GM19372 (cell line): ENCODE data around the gene DNER.
"Not testable (repeated sequence)": the region's sequence is repeated elsewhere in the genome, so short reads cannot be mapped to it uniquely, and the experiment has no call there.

ENCODE experiments used
- ATAC-seq: cut with Tn5 transposase; IDR thresholded peaks from one replicate; pipeline ENCODE4 v1.9.1; 2021; ENCODE audit warnings: mild to moderate bottlenecking, low read depth, moderate library complexity; ENCODE audit not compliant: unreplicated experiment

Gene DNER

DNA sequence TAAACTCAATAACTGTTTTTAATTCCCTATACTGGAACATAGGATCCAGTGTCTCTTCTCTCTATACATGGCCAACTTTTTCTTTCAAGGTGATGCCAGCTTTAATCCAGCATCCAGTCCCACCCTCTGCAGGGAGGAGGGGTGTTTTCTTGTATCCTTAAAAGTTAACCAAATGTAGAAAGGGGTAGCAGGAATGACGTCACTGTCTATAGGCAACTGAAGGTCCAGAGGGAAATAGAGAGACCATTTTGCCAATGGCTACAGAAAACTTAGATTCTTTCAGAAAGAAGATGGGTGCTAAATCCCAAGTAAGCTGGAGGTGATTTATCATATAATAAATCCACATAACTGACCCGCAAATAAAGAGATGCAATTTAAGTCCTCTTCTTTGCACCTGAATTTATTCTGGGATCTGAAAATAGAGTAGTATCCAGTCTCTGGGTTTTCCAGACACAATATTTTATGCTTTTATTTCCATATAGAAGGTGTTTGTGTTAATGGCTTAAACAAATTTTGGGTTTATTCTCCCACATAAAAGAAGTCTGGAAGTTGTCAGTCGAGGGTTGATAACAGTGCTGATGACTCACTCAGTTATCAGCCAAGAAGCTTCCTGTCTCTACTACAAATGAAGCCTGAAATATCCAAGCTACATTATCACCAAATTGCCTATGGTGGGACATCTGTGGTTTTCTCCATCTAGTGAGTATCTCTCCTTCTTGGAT lies 5.7 kb upstream of the DNER start:
- ATAC-seq = no peak

DNA sequence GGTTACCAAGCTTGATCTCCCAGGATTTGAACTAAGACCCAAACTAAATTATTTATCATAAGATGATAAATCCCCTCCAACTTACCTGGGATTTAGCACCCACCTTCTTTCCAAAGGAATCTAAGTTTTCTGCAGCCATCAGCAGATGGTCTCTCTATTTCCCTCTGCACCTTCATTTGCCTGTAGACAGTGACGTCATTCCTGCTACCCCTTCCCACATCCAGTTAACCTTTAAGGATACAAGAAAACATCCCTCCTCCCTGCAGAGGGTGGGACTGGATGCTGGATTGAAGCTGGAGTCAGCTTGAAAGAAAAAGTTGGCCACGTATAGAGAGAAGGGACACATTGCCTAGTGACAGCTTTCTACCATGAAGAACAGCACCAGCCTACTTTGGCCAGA lies 3.7 kb upstream of the DNER start:
- no peak for ATAC-seq

DNA sequence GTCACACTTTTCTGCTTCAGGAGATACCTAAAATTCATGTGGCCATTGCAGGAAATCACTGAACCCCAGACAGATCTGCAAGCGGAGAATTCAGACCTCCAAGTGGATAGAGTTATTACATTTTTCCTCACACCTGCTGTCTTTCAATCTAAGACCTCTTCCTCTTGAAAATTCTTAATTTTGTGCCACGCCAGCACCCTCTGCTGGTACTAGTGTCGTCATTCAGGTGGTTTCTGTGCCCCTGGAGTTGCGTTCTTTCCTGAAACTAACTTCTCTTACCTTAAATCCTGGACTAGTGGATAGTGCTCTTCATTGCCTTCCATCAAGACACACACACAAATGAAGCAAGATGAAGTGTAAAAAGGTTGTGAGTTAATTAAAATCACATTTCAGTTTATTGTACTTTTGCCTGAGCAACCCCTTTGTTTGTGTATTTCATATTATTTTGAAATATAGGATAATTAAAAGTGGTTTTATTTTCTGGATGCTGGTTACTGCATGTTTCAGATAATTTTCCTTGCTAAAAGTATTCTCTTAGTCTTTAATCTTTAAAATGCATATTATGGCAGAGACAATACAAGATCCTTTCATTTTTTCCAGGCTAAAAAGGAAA lies 1.6 kb upstream of the DNER start:
- ATAC-seq = no peak

DNA sequence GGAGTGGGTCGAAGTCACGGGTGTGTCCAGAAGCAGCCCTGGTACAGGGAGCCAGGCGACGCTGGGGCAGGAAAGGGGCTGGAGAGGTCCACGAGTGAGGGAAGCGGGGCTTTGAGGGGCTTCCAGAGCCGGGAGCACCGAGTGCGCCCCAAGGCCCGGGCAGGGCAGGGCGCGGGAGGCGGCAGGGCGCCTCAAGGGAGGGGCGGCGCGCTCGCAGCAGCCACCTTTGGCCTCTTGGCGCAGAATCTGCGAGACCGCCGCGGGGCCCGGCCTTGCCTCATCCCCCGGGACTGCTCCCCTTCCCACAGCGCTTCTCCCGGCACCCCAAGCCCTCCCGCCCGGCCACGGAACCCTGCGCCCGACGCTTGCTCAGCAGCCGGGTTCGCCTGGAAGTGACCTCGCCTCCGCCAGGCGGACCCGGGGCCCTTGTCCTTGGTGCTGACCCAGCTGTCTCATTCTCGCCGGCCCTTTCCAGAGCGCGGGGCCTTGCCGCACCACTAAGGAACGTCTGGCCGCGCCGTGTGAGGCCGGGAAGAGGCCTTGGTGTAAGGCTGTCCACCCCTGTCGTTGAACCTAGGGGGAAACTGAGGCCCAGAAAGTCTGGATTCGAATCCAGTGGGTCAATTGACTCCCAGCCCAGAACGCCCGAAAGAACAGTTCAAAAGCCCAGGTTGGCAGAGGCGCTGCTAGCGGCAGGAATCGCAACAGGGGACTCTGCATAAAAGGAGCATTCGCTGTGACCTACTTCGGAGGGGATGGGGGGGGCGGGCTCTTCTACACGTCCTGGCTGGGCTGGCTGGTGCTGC lies 584 bp upstream of the DNER start:
- ATAC-seq = peak; percentile 36

DNA sequence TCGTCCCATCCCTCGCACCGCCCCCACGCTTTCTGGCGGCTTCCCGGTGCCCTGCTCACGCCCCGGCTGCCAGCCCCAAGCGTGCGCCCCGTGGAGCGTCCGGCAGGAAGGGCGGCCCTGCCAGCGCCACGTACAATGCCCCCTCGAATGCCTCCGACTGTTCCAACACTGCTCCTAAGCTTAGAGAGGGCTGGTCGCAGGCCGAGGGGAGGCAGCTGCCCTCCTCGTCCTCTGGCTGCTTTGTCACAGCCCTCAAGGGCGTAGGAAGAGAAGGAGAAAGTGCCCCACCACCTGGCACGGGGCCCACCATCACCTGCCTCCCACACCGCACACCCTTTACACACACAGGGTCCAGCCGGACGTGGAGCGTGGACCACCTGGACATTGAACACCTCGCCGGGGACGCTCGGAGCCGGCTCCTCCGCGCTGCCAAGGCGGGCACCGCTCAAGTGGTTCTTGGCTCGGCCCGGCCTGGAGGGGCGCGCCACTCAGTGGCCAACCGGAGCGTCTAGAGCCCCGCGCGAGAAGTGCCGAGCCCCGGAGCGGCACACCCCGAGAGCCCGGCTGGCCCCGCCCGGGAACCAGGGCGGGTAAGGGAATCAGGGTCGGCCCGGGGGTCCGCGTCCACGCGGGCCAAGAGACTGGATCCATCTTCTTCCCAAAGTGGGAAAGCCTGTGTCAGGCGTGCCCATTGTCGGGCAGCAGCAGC lies 830 bp downstream of the DNER start:
- no peak for ATAC-seq

DNA sequence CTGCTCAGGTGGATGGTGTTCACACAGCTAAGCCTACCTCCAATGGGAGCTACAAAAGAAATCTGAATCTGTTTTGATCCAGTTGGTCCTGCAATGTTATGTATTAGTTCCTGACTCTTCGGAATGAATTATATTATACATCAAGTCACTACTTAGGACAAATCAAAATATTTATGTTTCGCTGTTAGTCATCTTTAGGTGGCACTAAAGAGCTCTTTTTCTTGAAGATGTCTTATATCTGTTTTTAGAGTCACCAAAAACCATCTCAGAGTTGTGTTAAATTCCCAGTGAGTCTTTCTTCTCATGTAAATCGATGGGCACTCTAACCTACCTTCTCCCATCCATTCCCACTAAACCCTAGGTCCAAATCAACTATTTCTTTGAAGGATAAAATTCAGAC lies 2.2 kb downstream of the DNER start:
- ATAC-seq = no peak

DNA sequence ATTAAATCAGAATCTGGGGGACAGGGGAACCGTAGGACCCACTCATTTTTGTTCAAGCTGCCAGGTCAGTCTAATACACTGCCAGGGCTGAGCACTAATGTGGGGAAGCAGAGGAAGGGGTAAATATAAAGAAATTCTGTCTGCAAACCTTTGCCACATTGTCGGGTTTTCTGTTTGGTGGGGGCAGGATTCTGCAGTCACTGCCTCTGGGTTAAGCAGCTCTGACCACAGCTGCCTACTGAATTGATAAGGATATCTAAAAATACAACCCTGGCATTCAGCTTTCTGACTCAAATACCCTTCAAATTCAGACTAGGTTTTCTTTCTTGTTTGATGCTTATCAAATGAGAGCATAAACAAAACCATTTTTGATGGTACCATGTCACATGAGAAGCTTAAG lies 6.0 kb downstream of the DNER start:
- ATAC-seq = no peak

DNA sequence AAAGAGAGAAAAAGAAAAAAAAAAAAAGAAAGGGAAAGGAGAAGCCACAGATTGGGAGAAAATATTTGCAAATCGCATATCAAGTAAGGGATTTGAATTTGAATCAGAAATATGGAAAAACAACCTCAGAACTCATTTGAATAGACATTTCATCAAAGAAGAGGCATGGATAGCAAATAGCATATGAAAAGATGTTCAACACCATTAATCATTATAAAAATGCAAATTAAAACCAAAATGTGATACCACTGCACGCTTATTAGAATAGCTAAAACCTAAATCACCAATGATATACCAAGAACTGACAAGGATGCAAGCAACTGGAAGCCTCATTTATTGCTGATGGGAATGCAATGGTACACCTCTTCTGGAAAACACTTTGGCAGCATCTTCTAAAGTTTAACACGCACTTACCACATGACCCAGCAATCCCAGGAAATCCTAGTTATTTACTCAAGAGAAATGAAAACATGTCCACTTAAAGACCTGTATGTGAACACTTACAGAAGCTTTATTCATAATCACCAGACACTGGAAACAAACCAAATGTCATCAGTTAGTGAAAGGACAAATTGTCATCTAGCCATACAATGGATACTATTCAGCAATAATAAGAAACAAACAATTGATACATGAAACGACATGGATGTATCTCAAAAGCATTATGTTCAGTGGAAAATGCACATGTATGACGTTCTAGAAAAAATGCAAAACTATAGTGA lies 10.3 kb downstream of the DNER start:
- no peak for ATAC-seq

DNA sequence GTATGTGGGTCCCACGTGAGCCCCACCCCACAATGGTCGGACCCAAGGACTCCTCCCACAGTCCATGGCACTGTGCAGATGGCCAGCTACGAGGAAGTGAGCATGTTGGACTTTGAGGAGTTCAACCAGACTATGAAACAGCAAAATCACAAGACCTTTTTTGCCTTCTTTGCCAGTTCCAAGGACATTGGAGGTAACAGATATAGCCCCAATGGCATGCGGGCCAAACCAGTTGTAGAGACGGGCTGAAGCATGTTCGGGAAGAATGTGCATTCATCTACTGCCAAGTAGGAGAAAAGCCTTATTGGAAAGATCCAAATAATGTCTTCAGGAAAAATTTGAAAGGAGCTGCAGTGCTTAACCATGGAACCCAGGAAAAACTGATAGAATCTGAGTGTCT lies 12.6 kb downstream of the DNER start:
- no peak for ATAC-seq

DNA sequence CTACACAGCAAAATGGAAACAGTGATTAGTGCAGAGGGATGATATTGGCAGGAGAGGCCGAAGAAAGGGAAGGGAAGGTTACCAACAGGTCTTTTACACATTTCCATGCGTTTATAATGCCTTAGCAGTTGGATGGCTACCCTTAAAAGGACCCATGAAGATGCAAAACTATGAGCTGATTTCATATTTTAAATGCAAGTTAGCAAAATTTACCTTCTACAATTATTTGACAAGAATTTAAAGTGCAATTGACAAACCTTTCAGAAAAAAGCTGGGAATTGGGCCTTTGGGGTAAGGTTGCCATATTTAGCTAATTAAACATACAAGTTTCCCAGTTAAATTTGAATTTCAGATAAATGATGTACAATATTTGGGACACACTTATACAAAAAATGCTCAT lies 13.3 kb downstream of the DNER start:
- ATAC-seq = no peak

DNA sequence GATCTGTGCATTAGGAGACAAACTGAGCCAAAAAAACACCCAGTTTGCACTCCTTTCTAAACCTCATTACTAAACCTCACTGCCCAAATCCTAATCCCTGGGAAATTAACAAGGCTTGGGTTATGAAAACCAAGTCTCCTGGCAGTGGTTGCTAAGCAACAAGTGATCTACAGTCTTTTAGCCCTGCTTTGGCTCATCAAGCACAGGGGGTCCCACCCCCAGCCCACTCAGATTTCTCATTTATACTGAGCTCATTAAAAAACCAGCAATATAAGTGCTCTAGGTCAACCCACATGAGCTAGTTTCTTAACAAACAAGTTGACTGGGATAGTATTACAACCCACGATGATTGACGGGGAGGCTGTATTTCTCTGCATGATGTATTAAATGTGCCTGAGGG lies 18.4 kb downstream of the DNER start:
- no peak for ATAC-seq

DNA sequence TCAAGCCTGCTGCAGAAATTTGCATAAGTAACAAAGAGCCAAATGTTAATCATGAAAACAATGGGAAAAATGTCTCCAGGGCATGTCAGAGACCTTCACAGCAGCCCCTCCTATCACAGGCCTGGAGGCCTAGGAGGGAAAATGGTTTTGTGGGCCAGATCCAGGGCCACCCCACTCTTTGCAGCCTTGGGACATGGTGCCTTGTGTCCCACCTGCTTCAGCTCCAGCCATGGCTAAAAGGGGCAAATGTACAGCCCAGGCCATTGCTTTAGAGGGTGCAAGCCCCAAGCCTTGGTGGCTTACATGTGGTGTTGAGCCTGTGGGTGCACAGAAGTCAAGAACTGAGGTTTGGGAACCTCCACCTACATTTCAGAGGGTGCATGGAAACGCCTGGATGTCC lies 20.5 kb downstream of the DNER start:
- ATAC-seq = not testable (repeated sequence)

DNA sequence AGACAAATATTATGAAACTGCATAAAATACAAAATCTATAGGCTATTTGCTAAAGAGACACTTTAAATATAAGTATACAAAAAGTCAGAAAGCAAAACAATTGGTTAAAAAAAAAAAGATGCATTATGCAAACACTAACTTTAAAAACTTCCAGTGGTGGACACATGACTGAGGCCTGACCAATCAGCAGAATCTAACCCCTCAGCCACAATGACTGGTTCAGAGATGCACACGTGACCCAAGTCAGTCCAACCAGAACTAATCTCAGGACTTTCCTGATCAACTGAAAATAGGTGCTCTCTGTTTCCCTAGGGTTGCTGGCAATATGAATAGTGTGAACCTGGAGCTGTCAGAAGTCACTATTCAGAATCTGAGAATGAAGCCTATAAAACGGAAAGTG lies 22.7 kb downstream of the DNER start:
- no peak for ATAC-seq

DNA sequence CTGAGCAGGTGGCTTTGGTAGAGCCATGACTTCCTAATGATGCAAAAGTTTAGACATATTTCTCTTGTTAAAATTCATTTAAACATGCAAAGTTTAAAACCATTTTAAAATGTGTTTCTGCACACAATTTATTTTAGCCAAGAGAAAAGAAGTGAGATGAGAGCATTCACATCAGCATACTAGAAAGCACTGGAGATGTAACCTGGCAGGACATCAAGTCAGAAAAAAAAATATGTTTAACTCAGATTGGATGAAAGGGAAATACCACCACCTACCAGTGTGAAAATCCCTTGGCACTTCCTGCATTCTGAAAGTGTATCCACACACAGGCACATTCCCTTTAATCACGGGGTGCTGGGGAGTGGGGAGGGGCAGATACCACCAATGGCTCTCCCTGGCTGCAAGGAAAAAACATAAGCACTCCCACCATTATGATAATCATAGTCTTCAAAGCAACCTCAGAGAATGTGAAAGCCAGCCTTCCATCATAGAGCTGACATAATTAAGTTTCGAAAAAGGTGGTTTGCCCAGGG lies 25.0 kb downstream of the DNER start:
- ATAC-seq = no peak

DNA sequence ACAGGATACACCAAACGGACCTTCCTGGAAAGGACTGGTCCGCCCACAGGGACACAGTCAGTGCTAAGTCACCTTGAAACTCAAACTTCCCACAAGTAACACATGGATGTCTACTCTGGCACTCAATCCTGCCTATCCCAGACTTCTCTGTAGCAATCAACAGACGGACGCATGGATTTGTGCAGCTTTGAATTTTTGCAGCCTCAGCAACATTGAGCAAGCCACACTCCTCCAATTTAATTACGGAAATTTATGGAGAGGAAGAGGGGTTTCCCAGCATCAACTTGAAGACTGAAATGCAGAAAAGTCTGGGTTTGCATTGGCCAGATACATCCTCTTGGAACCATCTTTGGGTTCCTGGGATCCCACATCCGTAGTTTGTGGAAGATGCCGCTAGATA lies 26.2 kb downstream of the DNER start:
- ATAC-seq = no peak

DNA sequence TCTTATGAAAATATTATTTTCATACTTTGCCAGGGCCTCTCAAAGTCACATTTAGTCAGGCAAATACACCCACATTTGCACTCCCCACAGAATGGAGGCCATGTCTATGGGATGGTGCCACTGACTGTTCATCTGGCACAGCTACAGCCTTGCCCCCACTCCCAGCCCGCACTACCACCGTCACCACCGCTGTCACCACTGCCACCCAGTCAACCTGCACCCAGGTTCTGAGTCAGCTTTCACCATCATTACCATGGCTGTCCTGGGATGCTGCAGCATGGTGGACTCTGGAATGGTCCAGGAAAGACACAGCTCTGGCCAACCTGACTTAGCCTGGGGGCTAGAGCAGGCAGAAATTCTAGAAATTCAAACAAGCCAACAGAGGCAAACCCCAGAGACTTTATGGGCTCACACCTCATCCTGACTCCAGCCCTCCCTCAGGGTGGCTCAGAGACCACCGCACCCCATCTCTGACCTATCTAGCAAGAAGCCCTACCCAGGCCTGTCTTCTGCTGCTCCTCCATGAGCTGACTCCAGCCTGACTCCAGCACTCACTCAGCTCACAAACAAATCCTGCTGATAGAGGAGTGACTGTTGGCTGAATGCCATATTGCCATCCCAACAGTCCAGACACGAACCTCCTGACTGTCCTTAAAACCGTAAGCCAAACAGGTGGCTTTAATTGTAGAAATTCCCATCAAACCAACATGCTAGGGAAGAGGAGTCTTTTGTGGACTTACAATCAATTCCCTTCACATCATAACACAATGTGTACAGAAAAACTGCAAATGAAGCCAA lies 28.0 kb downstream of the DNER start:
- ATAC-seq = no peak

DNA sequence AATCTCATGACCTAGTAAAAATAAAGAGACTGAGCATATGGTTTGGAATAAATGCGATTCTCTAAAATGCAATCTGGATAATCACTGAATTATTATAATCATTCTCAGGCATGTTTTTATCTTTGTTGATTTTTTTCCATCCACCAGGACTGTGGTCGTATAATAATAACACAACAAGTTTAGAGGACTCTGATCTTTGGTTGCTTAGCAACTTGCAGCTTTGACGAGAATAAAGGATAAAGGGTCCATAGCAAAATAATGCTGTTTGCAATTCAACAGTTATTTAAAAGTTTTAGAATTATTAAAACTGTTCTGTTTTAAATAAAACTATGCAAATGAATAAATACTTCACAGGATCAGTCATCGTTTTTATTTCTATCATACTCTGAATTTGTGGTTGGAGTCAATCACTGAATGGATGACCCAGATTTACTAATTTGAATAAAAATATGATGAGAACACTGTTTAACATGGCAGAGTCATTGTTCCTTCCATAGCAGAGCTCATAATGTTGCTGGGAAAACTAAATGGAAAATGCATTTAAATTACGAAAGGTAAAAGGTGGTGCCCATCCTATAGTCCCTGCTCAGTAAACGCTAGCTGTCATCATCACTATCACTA lies 29.3 kb downstream of the DNER start:
- ATAC-seq = no peak

DNA sequence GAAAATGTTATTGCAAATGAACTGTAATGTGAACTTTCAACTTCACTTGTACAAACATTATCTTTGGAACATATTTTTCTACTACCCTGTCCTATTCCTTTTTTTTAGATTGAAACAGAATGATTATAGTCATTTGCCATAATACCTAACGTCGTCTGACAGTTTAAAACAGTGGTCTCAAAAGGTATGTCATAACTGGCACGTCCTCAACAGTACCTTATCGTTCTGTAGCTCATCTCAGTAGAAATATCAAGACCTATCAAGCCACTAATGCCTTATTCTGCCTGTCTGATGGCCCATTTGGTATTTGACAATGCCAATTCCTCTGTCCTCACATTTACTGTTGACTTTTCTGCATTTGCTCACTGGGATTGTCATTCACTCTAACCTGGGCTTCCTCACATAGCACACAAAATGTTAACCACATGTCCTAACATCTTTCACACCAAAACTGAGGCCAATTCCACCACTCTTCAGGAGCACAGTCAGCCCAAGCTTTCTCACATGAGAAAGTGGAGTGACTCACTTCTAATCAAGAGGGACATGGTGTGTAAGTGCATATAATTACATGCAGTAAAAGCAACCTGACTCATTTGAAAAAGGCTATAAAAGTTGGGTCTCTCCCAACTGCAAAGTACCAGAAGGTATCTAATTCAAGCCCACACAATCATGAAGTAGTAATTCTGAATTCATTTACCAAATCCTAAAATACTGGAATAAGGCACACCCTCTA lies 34.8 kb downstream of the DNER start:
- ATAC-seq = no peak
